SHP77 treated with DMSO at 0.1 percent for 48 hours (cell line): ENCODE results near the gene PGA5.
"Not testable (repeated sequence)": the region's sequence is repeated elsewhere in the genome, so short reads cannot be mapped to it uniquely, and the experiment has no call there.

Source experiments
- DNase-seq: peaks from one replicate; lab custom pipeline; 2025; lab: John Stamatoyannopoulos, UW

The PGA5 gene

DNA sequence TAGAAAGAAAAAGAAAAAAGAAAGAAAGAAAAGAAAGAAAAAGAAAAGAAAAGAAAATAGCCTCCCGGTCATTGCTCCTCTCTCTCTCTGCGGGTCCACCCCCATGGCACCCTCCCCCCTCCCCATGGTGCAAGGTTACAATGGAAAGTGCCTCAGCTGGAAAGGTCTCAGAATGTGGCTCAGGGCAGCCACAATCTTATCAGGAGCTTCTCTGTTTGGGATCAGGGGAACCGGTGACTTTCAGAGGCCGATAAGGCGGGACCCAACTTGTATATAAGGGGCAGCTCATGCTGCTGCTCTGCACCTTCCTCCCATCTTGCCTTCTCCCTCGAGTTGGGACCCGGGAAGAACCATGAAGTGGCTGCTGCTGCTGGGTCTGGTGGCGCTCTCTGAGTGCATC, at the start of gene PGA5:
Gene PGA5, plus strand, starts transcription at position 301 of the 400 bp plus-strand sequence. Its CDS starts 52 bp downstream, at position 353.
- DNase-seq: not testable (repeated sequence)

DNA sequence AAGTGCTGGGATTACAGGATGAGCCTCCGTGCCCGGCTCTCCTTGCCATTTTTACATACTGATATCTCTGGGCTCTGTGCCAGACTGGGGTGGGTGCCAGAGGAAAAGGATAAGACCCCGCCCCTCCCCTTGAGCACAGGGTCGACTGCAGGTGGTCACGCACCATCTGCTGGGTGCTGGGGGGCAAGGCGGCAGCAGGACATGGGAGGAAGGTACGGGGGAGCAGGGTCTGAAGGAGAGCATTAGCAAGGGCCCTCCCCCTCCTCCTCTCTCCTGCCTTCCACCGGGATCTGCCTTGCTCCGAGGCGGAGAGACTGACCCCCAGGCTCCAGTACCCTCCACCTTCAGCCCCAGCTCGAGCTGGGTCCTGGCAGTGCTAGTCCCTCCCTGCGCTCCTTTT, 47.4 kb upstream of the PGA5 start:
- no peak for DNase-seq

DNA sequence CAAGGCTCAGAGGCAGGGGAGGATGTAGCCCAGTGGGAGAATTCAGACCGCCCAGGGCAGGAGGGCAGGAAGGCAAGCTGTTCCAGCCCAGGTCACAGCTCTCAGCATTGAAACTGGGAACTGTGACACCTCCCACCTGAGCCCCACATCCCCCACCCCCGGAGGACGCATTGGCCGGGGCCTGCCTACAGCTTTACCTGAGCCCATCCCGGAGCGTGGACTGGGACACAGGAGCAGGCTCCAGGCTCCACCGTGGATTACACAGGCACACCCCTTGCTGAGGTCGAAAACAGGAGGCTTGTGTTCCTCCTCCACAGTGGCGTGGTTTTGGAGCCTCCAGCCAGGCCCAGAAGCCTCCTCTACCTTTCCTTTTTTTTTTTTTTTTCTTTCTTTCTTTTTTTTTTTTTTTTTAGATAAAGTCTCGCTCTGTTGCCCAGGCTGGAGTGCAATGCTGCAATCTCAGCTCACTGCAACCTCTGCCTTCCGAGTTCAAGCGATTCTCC, 46.8 kb upstream of the PGA5 start:
- no peak for DNase-seq

DNA sequence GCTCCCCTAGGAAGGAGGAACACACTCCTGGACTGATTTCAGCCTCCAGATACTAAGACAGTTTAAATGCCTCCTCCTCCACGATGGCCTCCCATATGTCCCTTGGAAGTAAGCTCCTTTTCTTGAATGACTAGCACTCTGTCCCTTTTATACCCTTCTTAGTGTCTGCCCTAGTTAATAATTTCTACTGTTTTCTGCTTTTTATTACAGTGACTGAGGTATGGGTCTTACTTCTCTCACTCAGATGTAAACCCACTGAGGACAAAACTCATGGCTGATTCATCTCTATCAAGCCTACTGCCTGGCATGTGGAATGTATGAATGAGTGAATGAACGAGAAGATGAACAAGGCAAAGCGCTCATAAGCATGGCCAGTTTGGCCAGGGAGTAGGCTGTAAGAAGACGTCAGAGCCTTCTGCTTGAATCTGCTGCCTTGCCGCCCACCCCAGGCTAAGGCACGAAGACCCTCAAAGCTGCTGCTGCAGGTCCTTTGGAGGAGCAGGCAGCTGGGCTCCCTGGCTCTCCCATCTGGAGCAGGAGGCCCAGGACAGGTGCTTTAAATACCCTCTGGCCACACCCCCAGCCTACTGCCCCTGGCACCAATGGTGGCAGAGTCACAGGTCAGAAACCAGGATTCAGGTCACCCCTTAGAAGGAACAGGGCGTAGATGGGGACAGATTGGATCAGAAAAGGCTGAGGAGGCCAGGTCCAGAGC, 45.8 kb upstream of the PGA5 start:
- no peak for DNase-seq

DNA sequence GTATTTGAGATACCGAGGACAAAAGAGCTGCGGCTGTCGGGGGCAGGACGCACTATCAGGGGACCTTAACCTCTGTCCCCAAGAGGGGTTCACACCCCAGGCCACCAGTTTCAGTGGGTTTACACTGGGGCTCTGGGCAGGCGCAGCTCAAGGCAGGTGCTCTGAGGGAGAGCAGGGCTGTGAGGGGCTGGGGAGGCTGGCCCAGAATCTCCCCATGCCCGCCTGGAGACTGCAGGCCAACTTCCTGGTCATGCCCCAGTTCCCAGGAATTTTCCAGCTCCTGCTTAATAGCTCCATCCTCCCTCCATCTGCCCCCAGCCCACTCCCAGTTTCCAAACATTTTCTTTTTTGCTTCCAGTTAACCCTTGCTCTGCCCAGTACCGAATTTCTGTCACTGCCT, 45.3 kb upstream of the PGA5 start:
- DNase-seq: no peak

DNA sequence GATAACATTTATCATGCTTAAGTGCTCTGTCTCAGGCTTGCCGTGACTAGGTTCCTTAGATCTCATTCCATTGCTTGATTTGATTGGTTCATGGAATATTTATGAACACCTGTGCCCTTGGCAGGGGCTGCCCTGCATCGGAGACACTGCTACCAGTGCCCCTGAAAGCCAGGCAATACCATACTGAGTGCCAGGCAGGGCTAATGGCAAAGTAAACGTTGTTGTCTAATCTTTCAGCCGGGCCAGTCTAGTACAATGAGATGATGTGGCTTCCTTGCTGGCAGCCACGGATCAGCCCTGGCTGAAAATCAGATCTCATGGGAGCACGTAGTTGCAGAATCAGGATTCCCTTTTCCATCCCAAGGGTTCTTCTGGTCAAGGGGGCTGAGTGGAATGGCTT, 42.6 kb upstream of the PGA5 start:
- DNase-seq: no peak

DNA sequence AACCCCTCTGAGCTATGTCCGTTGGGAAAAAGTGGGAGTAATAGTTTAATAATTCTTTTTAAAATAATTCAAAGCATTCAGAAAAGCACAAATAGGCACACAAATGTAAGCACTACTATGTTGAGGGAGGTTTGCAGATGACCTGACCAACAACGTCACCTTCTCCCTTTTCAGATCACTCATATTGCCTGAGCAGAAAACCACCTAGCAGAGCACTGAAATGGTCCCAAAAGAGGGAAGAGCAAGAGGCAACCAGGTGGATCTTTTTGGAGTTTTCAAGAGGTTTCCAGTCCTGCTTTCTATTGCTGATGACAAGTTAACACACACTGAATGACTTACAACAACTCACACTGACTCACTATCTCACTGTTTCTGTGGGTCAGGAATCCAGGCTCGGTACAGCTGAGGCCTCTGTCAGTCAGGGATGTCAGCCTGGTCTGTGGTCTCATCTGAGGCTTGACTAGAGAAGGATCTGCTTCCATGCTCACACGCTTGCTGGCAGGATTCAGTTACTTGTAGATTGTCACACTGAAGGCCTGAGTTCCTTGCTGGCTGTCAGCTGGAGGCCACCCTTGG, 41.9 kb upstream of the PGA5 start:
- DNase-seq: no peak

DNA sequence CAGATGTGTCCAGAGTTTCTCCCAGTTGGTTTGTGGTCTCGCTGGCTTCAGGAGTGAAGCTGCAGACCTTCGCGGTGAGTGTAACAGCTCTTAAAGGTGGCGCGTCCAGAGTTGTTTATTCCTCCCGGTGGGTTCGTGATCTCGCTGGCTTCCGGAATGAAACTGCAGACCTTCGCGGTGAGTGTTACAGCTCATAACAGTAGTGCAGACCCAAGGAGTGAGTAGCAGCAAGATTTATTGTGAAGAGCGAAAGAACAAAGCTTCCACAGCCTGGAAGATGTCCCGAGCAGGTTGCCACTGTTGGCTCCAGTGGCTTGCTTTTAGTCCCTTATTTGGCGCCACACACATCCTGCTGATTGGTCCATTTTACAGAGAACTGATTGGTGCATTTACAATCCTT, 39.5 kb upstream of the PGA5 start:
- no peak for DNase-seq

DNA sequence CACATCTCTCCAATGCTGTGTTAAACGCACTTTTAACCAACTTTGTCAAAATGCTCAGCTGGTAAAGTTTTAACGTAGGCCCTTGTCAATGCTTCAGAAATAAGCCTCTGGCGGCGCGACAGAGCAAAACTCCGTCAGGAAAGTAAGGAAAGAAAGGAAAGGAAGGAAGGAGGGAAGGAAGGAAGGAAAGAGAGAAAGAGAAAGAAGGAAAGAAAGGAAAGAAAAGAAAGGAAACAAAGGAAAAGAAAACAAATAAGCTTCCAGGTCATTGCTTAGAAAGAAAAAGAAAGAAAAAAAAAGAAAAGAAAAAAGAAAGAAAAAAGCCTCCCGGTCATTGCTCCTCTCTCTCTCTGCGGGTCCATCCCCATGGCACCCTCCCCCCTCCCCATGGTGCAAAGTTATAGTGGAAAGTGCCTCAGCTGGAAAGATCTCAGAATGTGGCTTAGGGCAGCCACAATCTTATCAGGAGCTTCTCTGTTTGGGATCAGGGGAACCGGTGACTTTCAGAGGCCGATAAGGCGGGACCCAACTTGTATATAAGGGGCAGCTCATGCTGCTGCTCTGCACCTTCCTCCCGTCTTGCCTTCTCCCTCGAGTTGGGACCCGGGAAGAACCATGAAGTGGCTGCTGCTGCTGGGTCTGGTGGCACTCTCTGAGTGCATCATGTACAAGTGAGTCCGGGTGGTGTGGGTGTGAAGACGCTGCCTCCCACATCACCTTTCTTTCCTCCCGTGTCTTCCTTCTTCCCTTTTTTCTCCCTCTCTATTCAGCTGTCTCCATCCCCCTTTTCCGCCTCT, 37.8 kb upstream of the PGA5 start, which contains the start of gene PGA3:
Gene PGA3, plus strand, starts transcription at position 566 of the 797 bp plus-strand sequence. Its CDS starts 50 bp downstream, at position 616.
- not testable (repeated sequence) for DNase-seq

DNA sequence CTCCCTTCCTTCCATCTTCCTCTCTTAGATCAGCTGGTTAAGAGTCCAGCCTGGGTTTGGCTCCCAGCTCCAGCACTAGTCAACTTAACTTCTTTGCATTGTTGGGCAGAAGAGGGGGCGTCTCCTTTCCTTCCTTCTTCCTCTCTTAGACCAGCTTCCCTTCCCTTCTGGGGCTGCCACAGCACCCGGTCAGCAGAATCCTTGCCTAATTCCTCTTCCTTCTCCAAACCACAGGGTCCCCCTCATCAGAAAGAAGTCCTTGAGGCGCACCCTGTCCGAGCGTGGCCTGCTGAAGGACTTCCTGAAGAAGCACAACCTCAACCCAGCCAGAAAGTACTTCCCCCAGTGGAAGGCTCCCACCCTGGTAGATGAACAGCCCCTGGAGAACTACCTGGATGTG, 37.1 kb upstream of the PGA5 start:
- DNase-seq: not testable (repeated sequence)

DNA sequence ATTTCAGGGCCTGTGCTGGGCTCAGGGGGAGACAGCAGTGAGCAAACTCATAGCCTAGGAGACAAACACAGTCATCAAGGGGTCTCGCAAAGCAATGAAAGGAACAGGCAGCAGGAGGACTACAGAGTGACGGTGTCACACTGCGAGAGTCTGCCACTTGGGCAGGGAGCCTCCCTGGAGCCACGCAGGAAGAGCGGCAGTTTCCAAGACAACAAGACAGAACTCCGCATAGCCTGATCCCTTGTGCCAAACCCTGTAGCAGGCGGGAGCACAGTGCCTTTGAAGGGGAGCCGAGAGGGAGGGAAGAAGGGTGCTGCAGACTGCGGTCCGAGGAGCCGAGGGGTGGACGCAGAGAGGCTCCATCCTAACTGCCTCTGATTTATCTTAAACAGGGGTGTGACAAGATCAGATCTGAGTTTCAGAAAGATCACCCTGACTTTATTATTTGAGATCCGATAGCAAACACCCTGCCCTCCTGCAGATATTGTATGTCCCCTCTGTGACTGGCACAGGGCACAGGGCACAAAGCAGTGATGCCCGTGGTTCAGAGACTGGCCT, 36.4 kb upstream of the PGA5 start:
- not testable (repeated sequence) for DNase-seq

DNA sequence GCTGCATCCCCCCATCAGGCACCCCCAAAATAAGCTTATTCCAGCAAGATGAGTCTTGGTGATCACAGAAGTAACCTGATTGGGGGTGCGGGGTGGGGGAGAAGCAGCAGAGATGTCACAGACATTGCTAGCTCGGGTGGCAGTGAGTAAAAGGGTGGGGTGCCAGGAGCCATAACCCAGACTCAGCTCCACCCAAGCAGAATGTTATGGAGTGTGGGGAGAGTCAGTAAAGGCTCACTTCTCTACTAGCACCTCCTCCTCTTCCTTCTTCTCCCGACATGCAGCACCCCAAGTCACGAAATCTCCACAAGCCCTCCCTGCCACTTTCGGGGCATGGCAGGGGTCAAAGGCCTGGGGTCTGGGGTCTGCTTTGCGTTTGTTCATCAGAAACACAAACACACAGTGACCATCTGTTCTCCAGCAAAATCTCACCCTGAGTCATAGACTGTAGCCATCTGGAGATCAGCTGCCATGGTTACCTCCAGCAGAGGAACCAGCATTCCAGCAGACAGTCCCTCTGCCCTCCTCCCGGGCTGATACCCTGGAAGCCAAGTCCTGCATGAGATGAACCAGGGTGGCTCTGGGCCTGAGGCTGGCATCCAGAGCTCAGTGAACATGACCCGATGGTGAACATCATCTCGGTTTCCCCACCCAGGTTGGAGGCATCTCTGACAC, 33.2 kb upstream of the PGA5 start:
- not testable (repeated sequence) for DNase-seq

DNA sequence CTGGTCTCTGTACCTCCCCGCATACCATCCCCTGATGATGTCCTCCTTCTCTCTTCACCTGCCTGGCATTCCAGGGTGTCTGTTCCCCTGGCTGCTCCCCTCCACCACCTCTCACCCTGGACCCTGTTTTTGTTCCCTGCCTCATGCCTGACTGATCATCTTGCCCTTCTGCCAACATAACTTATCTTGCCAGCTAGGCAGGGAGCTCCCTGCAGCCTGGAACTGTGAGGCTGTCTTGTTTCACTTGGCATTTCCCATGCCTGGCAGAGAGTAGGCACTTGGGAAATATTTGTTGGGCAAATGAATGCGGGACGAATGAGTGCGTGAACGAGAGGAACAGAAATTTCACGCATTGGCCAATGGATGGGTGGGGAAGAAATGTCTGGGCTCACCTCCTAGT, 30.3 kb upstream of the PGA5 start:
- DNase-seq: not testable (repeated sequence)

DNA sequence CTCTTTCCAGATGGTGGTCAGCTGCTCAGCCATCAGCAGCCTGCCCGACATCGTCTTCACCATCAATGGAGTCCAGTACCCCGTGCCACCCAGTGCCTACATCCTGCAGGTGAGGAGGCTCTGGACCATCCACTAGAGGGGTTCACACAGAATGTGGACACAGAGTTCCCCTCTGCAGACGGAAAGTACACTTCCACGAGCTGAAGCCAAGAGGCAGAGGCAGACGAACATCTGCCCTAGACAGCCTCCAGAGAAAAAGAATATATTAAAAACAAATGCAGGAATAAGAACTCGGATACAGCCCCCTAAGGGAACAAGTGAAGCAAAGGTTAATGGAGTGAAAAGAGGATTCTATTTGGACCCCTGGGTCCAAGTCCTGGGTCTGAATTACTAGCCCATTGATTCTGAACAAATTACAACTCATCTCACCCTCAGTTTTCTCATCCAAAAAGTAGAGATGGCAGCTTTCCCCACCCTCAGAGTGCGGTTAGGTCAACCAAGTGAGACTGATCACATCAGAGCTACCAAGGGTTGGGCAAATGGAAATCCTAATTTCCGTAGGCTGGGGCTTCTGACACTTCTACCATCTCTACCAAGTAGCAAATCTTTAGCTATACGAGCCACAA, 29.5 kb upstream of the PGA5 start:
- DNase-seq: not testable (repeated sequence)

DNA sequence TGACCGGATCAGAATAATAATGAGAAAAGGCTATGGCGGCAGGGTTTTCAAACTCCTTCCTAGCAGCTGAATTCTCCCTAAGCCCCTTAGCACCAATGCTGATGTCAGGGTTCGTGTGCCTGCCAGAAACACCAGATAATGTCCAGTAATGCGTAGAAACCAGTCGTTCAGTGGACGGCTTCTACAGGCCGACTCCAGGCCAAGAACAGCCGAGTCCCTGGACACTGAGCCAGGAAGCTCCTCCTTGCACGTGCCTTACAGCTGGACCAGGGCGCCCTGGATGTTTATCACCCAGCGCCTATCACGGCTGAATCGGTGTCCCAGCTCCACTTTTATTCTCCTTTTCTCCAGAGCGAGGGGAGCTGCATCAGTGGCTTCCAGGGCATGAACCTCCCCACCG, 28.8 kb upstream of the PGA5 start:
- not testable (repeated sequence) for DNase-seq

DNA sequence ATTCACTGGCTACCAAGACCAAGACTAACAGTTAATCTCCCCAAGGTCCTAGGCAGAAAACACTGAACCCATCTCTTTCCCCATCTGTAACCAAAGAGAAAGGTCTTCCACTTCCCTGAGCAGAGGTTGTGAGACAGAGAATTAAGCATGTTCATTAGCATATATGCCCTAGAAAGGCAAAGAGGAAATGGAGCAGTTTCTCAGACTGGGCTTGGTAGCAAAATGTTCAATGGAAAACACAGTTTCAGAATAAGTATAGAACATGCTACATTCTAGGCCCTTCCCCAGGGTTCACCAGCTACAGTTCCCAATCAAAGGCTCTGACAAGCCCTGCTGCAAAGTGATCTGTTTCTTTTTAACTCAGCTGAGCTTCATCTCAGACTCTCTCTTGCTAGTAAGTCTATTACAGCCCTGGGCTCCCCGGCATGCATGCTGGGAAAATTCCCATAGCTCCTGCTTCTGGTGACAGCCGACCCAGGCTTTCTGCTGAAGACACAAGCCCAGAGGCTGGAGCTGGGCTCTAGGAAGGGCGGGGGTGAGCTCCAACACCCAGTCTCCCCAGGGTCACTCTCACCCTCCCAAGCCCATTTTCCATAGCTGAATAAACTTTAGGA, 27.2 kb upstream of the PGA5 start:
- not testable (repeated sequence) for DNase-seq

DNA sequence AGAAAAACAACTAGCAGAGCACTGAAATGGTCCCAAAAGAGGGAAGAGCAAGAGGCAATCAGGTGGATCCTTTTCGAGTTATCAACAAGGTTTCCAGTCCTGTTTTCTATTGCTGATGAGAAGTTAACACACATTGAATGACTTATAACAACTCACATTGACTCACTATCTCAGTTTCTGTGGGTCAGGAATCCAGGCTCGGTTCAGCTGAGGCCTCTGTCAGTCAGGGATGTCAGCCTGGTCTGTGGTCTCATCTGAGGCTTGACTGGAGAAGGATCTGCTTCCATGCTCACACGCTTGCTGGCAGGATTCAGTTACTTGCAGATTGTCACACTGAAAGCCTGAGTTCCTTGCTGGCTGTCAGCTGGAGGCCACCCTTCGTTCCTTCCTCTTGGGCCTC, 22.7 kb upstream of the PGA5 start:
- not testable (repeated sequence) for DNase-seq

DNA sequence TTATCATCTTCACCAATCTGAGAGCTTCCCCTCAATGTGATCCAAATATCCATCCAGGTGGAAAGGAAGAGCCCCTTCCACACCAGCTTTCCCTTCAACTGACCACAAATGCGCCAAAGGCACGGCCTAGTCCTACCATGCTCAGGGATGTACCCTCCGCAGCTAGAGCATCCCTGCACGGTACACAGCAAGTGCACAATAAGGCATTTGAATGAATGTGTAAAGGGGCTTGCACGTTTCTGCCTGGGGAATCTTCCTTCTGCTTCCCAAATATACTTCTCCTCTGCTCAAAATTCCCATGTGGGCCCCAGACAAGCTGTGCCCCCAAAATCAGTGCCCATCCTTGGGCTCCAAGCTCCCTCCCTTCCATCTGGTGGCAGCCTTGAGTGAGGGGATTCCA, 22.0 kb upstream of the PGA5 start:
- not testable (repeated sequence) for DNase-seq

DNA sequence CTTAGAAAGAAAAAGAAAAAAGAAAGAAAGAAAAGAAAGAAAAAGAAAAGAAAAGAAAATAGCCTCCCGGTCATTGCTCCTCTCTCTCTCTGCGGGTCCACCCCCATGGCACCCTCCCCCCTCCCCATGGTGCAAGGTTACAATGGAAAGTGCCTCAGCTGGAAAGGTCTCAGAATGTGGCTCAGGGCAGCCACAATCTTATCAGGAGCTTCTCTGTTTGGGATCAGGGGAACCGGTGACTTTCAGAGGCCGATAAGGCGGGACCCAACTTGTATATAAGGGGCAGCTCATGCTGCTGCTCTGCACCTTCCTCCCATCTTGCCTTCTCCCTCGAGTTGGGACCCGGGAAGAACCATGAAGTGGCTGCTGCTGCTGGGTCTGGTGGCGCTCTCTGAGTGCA, 18.9 kb upstream of the PGA5 start, which contains the start of gene PGA4:
Gene PGA4, plus strand, starts transcription at position 301 of the 400 bp plus-strand sequence. Its CDS starts 54 bp downstream, at position 355.
- not testable (repeated sequence) for DNase-seq

DNA sequence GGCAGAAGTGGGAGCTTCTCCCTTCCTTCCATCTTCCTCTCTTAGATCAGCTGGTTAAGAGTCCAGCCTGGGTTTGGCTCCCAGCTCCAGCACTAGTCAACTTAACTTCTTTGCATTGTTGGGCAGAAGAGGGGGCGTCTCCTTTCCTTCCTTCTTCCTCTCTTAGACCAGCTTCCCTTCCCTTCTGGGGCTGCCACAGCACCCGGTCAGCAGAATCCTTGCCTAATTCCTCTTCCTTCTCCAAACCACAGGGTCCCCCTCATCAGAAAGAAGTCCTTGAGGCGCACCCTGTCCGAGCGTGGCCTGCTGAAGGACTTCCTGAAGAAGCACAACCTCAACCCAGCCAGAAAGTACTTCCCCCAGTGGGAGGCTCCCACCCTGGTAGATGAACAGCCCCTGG, 18.3 kb upstream of the PGA5 start:
- DNase-seq: not testable (repeated sequence)
